D721Med (cell line): ENCODE results near the gene TUBG2.
"Not testable (repeated sequence)": the region's sequence is repeated elsewhere in the genome, so short reads cannot be mapped to it uniquely, and the experiment has no call there.

Experiments
- DNase-seq: peaks from one replicate; pipeline ENCODE4 v3.0.0; 2011; ENCODE audit warnings: low spot score; ENCODE audit not compliant: insufficient read length
- FAIRE-seq: peaks from 2 replicates; lab custom pipeline; 2011; peaks lifted over from hg19 to GRCh38; lab: Jason Lieb, UNC
- TF ChIP-seq, protein P1 (sequence below): IDR thresholded peaks from 2 replicates; pipeline ENCODE4 v1.5.1; 2012; ENCODE audit warnings: mild to moderate bottlenecking, control low read depth; ENCODE audit not compliant: insufficient read depth; ENCODE audit errors: missing control alignments

TUBG2 gene

DNA sequence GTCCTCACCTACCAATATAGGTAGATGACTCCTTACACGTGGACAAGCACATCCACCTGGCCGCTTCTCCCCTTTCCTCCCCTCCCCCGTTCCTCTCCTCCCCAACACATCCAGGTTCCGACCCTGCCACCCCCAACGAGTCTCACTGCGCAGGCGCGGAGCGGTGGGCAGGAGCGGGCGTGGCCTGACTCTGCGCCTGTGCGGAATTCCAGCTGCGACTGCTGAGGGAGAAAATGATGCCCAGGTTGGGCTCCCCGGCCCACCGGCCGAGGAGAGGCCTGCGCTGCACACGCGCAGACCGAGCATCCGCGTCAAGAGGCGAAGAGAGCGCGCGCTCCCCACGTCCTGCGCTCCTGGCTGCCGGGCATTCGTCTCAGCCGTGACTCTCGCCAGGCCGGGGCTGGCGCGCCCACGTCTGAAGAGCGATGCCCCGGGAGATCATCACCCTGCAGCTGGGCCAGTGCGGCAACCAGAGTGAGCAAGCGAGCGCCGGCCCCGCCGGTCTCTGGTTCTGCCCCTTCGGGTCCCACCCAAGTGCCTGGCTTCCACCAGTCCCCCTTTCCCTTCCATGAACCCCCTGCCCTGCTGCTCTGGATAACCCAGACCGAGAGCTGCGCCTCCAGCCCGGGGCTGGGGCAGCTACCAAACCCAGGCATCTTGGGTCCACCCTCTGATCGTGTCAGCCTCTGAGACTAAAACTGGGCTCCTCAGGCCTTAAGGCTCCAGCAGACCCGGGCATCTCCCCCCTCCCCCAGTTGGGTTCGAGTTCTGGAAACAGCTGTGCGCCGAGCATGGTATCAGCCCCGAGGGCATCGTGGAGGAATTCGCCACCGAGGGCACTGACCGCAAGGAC is at the start of gene TUBG2:
TUBG2 (plus strand) TSS at position 206 of the 853 bp plus-strand sequence; CDS start at position 426, 220 bp downstream.
- DNase-seq: peak; percentile 99
- no peak for FAIRE-seq
- TF ChIP-seq, protein P1, sequence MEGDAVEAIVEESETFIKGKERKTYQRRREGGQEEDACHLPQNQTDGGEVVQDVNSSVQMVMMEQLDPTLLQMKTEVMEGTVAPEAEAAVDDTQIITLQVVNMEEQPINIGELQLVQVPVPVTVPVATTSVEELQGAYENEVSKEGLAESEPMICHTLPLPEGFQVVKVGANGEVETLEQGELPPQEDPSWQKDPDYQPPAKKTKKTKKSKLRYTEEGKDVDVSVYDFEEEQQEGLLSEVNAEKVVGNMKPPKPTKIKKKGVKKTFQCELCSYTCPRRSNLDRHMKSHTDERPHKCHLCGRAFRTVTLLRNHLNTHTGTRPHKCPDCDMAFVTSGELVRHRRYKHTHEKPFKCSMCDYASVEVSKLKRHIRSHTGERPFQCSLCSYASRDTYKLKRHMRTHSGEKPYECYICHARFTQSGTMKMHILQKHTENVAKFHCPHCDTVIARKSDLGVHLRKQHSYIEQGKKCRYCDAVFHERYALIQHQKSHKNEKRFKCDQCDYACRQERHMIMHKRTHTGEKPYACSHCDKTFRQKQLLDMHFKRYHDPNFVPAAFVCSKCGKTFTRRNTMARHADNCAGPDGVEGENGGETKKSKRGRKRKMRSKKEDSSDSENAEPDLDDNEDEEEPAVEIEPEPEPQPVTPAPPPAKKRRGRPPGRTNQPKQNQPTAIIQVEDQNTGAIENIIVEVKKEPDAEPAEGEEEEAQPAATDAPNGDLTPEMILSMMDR: no peak

DNA sequence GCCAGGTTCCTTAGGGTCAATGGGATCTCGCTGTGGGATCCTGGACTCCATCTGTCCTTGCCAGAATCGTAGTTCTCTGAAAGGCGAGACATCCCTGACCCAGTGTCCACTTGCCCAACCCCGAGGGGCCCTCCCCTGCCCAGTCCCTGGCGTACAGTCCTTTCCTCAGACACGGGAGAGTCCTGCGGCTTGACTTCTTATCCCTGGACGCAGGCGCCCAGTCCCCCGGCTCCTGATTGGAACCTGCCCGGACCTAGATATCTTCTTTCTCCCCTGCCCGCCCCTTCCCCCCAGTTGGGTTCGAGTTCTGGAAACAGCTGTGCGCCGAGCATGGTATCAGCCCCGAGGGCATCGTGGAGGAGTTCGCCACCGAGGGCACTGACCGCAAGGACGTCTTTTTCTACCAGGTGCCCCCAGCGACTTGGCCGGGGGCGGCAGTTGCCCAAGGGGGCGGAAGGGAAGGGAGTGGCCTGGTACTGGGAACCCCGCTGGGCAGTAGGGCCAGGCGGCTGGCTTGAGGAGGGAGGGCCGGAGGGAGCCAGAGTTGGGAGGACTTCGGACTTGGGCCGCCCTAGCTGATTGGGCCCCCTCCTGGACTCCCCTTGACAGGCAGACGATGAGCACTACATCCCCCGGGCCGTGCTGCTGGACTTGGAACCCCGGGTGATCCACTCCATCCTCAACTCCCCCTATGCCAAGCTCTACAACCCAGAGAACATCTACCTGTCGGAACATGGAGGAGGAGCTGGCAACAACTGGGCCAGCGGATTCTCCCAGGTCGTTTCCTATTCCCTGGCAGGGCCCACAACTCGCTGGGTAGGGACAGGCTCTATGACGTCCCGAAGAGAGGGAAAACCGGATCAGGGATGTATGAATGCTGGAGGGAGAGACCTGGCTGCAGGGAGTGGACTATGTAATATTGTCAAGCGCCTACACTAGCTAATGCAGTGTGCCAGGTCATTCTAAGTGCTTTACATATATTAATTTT is 49.0 kb upstream of the TUBG2 start:
- FAIRE-seq, DNase-seq: not testable (repeated sequence)

DNA sequence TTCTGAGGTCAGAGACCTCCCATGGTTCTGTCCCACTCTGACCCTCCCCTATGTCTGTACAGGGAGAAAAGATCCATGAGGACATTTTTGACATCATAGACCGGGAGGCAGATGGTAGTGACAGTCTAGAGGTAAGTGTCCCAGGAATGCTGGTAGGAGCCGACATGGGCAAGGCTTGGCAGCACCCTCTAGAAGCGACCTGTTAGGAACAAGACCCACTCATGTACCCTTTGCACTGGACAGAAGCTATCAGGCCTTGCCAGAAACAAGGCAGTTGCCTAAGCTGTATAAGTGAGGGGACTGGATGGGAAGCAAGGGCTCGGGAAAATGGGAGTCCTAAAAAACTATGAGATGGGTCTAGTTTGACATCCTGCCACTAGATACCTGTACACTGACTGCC is 47.1 kb upstream of the TUBG2 start:
- no peak for FAIRE-seq
- TF ChIP-seq, protein P1: no peak
- no peak for DNase-seq

DNA sequence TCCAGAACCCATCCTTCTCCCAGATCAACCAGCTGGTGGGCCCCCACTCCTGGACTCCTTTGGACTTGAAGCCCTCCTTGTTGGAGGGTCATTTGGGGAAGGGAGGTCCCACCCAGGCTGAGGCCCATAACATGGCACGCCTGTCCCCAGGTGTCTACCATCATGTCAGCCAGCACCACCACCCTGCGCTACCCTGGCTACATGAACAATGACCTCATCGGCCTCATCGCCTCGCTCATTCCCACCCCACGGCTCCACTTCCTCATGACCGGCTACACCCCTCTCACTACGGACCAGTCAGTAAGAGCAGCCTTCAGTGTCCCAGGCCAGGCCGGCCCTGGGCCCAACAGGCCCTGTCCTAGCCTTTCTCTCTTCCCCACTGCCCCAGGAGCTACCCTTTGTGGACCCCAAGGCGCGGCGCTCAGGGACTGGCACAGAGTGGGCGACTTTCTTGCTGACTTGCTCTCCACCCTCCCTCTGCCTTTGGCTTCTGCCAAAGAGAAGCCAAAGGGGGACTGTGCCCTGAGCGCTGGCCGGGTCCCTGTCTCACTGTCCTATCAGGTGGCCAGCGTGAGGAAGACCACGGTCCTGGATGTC is 45.3 kb upstream of the TUBG2 start:
- FAIRE-seq (no peak), DNase-seq (no peak)
- TF ChIP-seq, protein P1: no peak

DNA sequence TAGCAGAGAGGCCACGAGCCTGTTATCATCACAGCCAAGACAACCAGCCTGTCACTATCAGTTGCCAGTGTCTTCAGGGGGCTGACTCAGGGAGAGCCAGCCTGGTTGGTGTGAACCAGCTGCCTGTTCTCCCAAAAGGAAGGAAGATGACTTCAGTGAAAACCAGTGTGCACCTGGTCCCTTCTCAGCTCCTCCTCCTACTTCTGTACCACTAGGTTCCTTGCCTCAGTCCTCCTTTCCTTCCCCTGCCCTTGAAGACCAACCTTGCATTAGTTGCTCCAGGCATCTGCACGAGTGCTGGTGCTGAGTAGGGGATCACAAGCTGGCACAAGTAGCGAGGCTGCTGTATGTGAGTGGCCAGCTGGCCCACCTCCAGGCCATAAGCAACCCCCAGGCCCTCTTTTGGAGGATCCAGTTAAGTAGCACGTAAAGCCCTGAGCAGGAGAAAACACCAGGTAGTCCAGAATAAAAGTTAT is 41.1 kb upstream of the TUBG2 start:
- DNase-seq: no peak
- TF ChIP-seq, protein P1: no peak
- no peak for FAIRE-seq

DNA sequence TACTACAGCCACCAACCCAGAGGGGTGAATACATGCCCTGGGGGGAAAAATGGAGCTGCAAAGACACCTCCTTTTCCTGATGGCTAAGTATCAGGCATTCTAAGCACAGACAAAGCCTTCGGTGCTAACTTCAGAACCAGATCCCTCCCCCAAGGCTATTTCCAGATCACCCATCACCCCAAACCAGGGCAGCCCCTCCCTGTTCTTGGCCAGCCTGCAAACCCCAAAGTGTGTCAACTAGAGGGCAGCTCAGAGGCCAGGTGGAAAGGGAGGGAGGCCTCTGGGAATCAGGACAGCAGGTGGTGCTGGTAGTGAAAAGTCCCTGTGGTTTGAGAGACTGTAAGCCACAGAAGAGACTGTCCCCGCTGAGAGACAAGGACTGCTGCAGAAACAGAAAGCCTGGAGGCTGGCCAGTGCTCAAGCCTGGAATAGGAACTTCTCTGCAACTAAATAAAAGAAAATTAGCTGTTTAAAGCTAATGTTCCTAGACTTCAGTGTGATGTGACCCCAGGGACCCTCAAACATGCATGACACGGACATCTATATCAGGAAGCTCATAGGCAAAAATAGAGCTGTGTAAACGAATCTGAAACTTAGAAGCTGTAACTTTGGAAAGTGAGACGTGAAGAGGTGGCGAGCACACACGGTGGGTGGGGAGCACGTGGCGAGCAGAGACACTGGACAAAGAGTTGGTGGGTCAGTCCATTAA is 40.5 kb upstream of the TUBG2 start:
- no peak for FAIRE-seq
- no peak for DNase-seq
- TF ChIP-seq, protein P1: peak; percentile 23

DNA sequence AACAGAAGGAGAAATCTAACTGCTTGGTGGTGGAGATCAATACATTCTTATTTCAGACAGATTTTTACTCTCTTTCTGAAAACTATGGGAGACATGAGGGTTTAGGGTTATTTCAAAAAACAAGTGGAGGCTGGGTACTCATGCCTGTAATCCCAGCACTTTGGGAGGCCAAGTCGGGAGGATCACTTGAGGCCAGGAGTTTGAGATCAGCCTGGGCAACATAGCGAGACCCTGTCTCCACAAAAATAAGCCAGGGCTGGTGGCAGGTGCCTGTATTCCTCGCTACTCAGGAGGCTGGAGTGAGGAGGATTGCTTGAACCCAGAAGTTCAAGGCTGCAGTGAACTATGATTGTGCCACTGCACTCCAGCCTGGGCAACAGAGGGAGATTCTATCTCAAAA is 37.1 kb upstream of the TUBG2 start:
- DNase-seq, FAIRE-seq: not testable (repeated sequence)
